ENCODE results near the gene NIT2.

NIT2 gene

DNA sequence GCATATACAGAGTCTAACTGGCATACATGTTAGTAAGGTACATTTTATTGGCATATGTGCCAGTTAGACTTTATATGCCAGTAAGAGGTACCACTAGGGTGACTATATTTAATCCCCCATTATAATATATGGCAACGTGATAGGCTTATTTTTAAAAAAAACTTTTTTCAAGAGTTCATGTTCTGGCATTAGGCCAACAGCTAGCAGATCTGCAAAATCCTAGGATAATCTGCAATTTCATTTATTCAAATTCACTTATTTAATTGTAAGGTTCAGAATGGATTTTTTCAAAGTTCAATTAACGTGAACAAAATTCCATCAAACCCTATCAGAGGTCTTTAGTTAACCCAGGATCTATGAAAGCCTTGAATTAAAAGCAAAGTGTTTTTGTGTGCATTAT is 31.9 kb downstream of the NIT2 start:
- Histone ChIP-seq H3F3A (ENCODE audit: control insufficient read depth, insufficient read depth) (no peaks in the 10 kb centered on the region), H3K36me3 (ENCODE audit: control insufficient read depth, low read length) (peaks cover 85% of the 10 kb centered on the region), H3K79me2 (ENCODE audit: control insufficient read depth, low read length) (no peaks in the 10 kb centered on the region), H3K4me2 (ENCODE audit: low read length) (no peak overlapping the region), H3K4me1 (ENCODE audit: control insufficient read depth, low read length) (no peaks in the 10 kb centered on the region), H4K20me1 (ENCODE audit: control insufficient read depth, insufficient read depth, low read depth, low read length) (no peaks in the 10 kb centered on the region), H3K27me3 (ENCODE audit: control insufficient read depth, low read length) (no peaks in the 10 kb centered on the region), H3K27ac (ENCODE audit: low read depth, low read length) (no peak overlapping the region), H3K9me2 (replicated peaks; ENCODE audit: control insufficient read depth, low read length) (no peaks in the 10 kb centered on the region), H3K9me3 (ENCODE audit: control insufficient read depth, insufficient read depth, low read length) (no peaks in the 10 kb centered on the region), H3K4me3 (ENCODE audit: low read length) (no peak overlapping the region)
- TF ChIP-seq, protein P1, sequence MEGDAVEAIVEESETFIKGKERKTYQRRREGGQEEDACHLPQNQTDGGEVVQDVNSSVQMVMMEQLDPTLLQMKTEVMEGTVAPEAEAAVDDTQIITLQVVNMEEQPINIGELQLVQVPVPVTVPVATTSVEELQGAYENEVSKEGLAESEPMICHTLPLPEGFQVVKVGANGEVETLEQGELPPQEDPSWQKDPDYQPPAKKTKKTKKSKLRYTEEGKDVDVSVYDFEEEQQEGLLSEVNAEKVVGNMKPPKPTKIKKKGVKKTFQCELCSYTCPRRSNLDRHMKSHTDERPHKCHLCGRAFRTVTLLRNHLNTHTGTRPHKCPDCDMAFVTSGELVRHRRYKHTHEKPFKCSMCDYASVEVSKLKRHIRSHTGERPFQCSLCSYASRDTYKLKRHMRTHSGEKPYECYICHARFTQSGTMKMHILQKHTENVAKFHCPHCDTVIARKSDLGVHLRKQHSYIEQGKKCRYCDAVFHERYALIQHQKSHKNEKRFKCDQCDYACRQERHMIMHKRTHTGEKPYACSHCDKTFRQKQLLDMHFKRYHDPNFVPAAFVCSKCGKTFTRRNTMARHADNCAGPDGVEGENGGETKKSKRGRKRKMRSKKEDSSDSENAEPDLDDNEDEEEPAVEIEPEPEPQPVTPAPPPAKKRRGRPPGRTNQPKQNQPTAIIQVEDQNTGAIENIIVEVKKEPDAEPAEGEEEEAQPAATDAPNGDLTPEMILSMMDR (IDR thresholded peaks at IDR 0.05; ENCODE audit: low read depth, low read length, poor library complexity, severe bottlenecking), result no peak
- TF ChIP-seq EZH2phosphoT487 (IDR thresholded peaks at IDR 0.05; ENCODE audit: borderline replicate concordance, low read length), result no peak

GRCh38 chr3:100368441-100368840 is 33.9 kb downstream of the NIT2 start:
- Histone ChIP-seq H3F3A (ENCODE audit: control insufficient read depth, insufficient read depth) (no peaks in the 10 kb centered on the region), H3K27ac (ENCODE audit: low read depth, low read length) (no peak overlapping the region), H3K4me2 (ENCODE audit: low read length) (no peak overlapping the region), H4K20me1 (ENCODE audit: control insufficient read depth, insufficient read depth, low read depth, low read length) (no peaks in the 10 kb centered on the region), H3K9me2 (replicated peaks; ENCODE audit: control insufficient read depth, low read length) (no peaks in the 10 kb centered on the region), H3K4me1 (ENCODE audit: control insufficient read depth, low read length) (no peaks in the 10 kb centered on the region), H3K36me3 (ENCODE audit: control insufficient read depth, low read length) (peaks cover 85% of the 10 kb centered on the region), H3K27me3 (ENCODE audit: control insufficient read depth, low read length) (no peaks in the 10 kb centered on the region), H3K4me3 (ENCODE audit: low read length) (no peak overlapping the region), H3K79me2 (ENCODE audit: control insufficient read depth, low read length) (no peaks in the 10 kb centered on the region), H3K9me3 (ENCODE audit: control insufficient read depth, insufficient read depth, low read length) (no peaks in the 10 kb centered on the region)
- TF ChIP-seq EZH2phosphoT487 (IDR thresholded peaks at IDR 0.05; ENCODE audit: borderline replicate concordance, low read length), result no peak
- TF ChIP-seq, protein P1 (IDR thresholded peaks at IDR 0.05; ENCODE audit: low read depth, low read length, poor library complexity, severe bottlenecking), result no peak

DNA sequence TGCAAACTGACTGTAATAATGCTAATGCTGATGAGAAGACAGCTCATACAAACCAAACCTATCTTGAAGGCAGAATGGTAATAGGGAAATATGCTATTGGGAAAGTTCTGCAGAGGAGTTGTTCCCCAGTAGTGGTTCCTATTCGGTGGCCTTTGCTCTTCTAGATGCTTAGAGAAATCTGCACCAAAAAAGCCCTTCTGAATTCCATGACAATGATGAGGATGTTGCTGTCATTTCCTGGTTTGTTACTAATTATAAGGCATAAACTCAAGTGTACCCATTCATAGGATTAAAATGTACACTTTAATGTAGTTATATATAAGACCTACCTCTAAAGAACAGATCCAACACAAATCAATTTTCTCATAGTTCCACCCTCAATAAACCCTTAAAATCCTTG is 36.2 kb downstream of the NIT2 start:
- H4K20me1 ChIP-seq (ENCODE audit: control insufficient read depth, insufficient read depth, low read depth, low read length), result no peaks in the 10 kb centered on the region
- peaks cover 86% of the 10 kb centered on the region for H3K36me3 ChIP-seq (ENCODE audit: control insufficient read depth, low read length)
- H3K9me3 ChIP-seq (ENCODE audit: control insufficient read depth, insufficient read depth, low read length), result no peaks in the 10 kb centered on the region
- H3K9me2 ChIP-seq (replicated peaks; ENCODE audit: control insufficient read depth, low read length), result no peaks in the 10 kb centered on the region
- H3F3A ChIP-seq (ENCODE audit: control insufficient read depth, insufficient read depth), result no peaks in the 10 kb centered on the region
- no peaks in the 10 kb centered on the region for H3K4me1 ChIP-seq (ENCODE audit: control insufficient read depth, low read length)
- no peaks in the 10 kb centered on the region; the same call in 1 of the 2 replicates for H3K79me2 ChIP-seq (ENCODE audit: control insufficient read depth, low read length)
- no peak overlapping the region for H3K4me2 ChIP-seq (ENCODE audit: low read length)
- TF ChIP-seq, protein P1 (IDR thresholded peaks at IDR 0.05; ENCODE audit: low read depth, low read length, poor library complexity, severe bottlenecking), result no peak
- no peak for TF ChIP-seq EZH2phosphoT487 (IDR thresholded peaks at IDR 0.05; ENCODE audit: borderline replicate concordance, low read length)
- no peaks in the 10 kb centered on the region for H3K27me3 ChIP-seq (ENCODE audit: control insufficient read depth, low read length)
- H3K4me3 ChIP-seq (ENCODE audit: low read length), result no peak overlapping the region
- H3K27ac ChIP-seq (ENCODE audit: low read depth, low read length), result no peak overlapping the region
